H7 (cell line): ENCODE data around the gene ZNF215. TPM values are rescaled to one million over a fixed set of nuclear protein-coding genes. Genes with fewer than 3 reads are reported as not detected.

Source experiments
- DNase-seq: peaks from one replicate; pipeline ENCODE4 v3.0.0; 2012
- H3K27me3 ChIP-seq: 2 replicates; pipeline ENCODE4 v1.6.0; 2011; ENCODE audit warnings: mild to moderate bottlenecking, low read length; ENCODE audit not compliant: control insufficient read depth, insufficient read depth
- H3K36me3 ChIP-seq: replicated peaks from 2 replicates; pipeline ENCODE4 v1.5.1; 2011; ENCODE audit warnings: low read length; ENCODE audit not compliant: control insufficient read depth, insufficient read depth
- H3K4me3 ChIP-seq: 2 replicates; pipeline ENCODE4 v1.5.1; 2011; ENCODE audit warnings: low read depth, mild to moderate bottlenecking, control low read depth, low read length, moderate library complexity; ENCODE audit not compliant: insufficient read depth
- total RNA-seq: library from RNA; depleted of rRNA; stranded (reverse); fragments of >200 nt; shearing (Covaris generic); gene quantifications from 2 replicates; pipeline ENCODE4 v1.2.3, GENCODE V29; 2014; rRNA removed

Gene ZNF215
- total RNA-seq, 1 experiment from 2014 or later, result 7.1 TPM

DNA sequence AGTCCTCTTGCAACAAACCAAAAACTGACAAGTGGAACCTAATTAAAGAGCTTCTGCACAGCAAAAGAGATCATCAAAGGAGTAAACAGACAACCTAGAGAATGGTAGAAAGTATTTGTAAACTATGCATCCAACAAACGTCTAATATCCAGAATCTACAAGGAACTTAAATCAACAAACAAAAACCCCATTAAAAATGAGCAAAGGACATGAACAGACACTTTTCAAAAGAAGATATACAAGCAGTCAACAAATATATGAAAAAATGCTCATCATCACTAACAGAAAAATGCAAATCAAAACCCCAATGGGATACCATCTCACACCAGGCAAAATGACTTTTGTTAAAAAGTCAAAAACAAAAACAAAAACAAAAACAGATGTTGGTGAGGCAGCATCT lies 60.3 kb downstream of the ZNF215 start:
- DNase-seq, result no peak
- no peaks in the 10 kb centered on the region for H3K27me3 ChIP-seq
- no peaks in the 10 kb centered on the region for H3K36me3 ChIP-seq
- no peak overlapping the region for H3K4me3 ChIP-seq

DNA sequence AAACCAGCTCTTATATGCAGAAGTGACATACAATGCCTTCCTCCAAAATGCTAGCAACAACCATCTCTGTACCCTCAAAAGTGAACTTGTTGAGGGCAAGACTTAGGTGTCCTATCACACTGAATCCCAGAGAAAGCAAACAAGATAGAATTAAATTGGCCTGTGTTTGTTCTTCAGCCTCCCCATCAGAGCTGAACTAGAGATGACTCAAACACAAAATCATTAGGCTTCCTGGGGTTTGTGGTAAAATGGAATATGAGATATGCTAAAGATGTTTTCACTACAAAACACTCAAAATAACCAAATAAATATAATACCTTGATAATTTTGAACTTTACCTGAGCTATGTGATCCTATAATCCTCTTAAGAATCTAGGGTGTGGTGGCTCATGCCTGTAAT lies 62.3 kb downstream of the ZNF215 start:
- DNase-seq, result no peak
- no peaks in the 10 kb centered on the region for H3K27me3 ChIP-seq
- H3K36me3 ChIP-seq, result no peaks in the 10 kb centered on the region
- no peak overlapping the region for H3K4me3 ChIP-seq

DNA sequence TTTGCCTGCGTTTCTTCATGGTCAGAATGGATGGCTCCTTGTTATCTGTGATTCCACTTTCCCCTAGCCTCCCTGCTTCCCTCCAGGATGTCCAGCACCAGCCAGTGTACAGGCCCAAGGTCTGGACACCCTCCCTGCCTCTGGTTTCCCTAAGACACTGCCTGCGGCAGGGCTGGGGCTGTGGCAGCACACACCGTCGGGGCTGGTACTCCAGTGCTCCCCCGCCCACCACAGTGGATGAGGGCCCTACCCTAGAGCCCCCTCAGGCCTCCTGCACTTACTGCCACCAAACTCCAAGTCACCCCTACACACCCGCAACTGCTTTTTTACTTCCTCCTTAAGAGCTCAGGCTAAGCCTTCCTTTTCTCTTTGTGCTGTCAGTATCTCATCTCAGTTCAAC lies 65.0 kb downstream of the ZNF215 start:
- H3K36me3 ChIP-seq, result no peaks in the 10 kb centered on the region
- H3K4me3 ChIP-seq, result no peak overlapping the region
- DNase-seq, result peak; percentile 4

DNA sequence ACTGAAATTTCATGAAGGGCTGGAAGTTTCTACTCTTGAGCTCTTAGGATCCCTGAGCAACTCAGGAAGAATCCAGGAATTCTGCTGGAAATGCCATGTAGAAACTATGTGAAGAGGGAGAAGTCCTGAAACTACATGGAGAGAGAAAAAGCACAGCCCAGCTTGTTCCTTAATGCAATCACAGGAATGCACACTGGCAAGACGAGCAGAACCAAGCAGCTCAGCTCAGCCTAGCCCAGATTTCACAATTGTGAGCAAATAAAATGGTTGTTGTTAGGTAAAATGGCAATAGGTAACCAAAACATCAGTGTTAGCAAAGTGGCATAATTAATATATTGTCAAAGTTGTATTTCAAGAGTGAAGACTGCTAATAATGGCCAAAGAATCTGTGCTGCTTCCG lies 65.8 kb downstream of the ZNF215 start:
- Histone ChIP-seq H3K36me3 (no peaks in the 10 kb centered on the region), H3K27me3 (no peaks in the 10 kb centered on the region), H3K4me3 (no peak overlapping the region)
- DNase-seq, result no peak

More for the DNA sequence above, 65.0 kb downstream of the ZNF215 start:
- no peaks in the 10 kb centered on the region for H3K27me3 ChIP-seq

DNA sequence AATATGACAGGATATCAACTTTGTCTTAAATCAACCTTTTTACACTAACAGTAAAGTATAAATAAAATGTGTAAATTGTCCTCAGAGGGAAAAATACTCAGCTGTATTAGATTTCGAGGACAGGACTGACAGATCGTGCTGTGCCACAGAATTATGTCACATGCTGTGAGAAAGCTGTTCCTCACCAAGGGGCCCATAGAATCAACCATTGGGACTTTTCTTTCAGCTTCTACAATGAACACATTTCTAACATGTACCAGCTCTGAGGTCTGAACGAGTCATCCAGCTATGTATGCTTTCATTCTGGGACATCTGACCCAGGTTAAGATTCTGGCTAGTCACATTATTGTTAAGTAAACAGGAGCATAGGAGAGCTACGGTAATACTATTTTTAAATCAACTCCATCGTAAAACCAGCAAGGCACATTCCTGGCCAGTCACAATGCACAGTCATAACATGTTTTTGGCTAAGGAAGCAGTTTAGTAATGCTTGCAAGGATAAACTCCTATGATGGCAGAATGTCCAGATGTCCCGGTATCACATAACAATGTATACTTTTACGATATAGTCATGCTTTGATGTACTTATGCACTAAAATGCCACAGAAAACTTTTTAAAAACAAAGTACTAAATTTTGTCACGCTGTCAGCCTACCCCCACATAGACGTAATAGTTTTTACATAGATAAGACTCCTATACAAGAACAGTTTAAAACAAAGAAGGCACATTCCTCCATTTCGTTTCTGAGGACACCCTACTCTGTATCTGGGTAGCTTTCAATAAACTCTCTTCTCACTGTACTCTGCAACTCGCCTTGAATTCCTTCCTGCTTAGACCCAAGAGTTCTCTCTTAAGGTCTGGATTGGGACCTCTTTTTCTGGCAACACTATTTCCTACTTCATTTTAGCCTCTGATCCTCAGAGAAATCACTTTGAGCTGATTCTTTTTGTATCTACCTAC lies 66.5 kb downstream of the ZNF215 start:
- H3K4me3 ChIP-seq, result no peak overlapping the region
- H3K36me3 ChIP-seq, result no peaks in the 10 kb centered on the region
- DNase-seq, result no peak
- H3K27me3 ChIP-seq, result no peaks in the 10 kb centered on the region

DNA sequence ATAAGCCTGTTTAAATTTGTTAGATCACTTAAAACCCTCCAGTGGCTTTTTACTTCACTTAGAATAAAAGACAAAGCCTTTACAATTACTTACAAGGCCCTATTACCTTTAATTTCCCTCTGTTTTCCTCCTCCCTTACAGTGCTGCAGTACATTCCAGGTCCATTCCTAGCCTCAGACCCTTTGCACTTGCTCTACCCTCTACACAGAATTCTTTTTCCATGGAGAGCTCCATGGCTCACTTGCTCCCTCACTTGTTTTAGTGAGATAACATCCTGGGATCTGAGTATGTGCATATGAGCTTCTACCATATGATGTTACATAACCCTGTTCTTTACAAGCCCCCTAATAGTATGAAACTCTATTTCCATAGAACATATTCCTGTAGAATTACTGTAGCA lies 69.5 kb downstream of the ZNF215 start:
- Histone ChIP-seq H3K27me3 (no peaks in the 10 kb centered on the region), H3K36me3 (no peaks in the 10 kb centered on the region), H3K4me3 (no peak overlapping the region)
- no peak for DNase-seq

DNA sequence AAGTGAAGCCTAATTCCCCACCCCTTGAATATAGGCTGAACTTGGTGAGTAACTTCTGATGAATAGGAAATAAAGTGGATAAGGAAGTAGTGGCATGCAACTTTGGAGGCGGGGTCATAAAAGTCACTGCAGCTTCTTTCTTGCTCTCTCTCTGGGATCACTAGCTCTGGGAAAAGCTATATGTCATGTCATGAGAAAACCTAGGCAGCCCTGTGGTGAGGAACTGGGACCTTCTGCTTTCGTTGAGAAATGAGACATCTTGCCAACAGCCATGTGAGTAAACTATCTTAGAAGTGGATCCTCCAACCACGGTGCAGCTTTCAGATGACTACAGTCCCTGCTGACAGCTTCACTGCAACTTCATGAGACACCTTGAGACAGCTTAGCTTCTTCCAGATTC lies 78.3 kb downstream of the ZNF215 start:
- Histone ChIP-seq H3K36me3 (no peaks in the 10 kb centered on the region), H3K4me3 (no peak overlapping the region), H3K27me3 (no peaks in the 10 kb centered on the region)
- DNase-seq, result no peak

Other genes starting within 250 kb of the ZNF215 start
- gene MRPL17, start 243.1 kb upstream of the ZNF215 start, total RNA-seq, result 72.9 and 110 TPM in 2 replicates
- gene OR2AG2, start 154.4 kb upstream of the ZNF215 start, total RNA-seq, result 0.07 TPM in 2 replicates
- not detected in 2 replicates for gene OR2AG1, start 143.4 kb upstream of the ZNF215 start, total RNA-seq
- gene OR6A2, start 126.7 kb upstream of the ZNF215 start, total RNA-seq, result 0.04 and 0.07 TPM in 2 replicates
- not detected in 2 replicates for gene OR10A5, start 80.7 kb upstream of the ZNF215 start, total RNA-seq
- gene OR10A2, start 63.4 kb upstream of the ZNF215 start, total RNA-seq, result not detected in 2 replicates
- gene OR10A4, start 49.8 kb upstream of the ZNF215 start, total RNA-seq, result not detected in 2 replicates
- 0.42 TPM in 1 of 2 replicates, not detected in the other for gene OR2D2, start 33.9 kb upstream of the ZNF215 start, total RNA-seq
- gene OR2D3, start 5.4 kb upstream of the ZNF215 start, total RNA-seq, result not detected in 2 replicates
- 1.1 and 1.6 TPM in 2 replicates for gene ZNF214, start 93.9 kb downstream of the ZNF215 start, total RNA-seq
- gene NLRP14, start 94.1 kb downstream of the ZNF215 start, total RNA-seq, result 0.07 and 0.11 TPM in 2 replicates
- not detected in 2 replicates for gene RBMXL2, start 162.6 kb downstream of the ZNF215 start, total RNA-seq